Bronchial epithelial cell (primary cell): ENCODE measurements around the gene ST3GAL4. TPM values are rescaled to one million over a fixed set of nuclear protein-coding genes. Genes with fewer than 3 reads are reported as not detected.
A peak's percentile ranks its signal among the peaks of the same experiment; 100 is the strongest.

Source experiments
- DNase-seq: peaks from one replicate; pipeline ENCODE4 v3.0.0-alpha.2; 2010; ENCODE audit warnings: low read depth
- FAIRE-seq: peaks from 2 replicates; lab custom pipeline; 2011; peaks lifted over from hg19 to GRCh38; lab: Jason Lieb, UNC
- H3K27me3 ChIP-seq: 2 replicates; pipeline ENCODE4 v1.5.1; 2011; ENCODE audit warnings: low read length; ENCODE audit not compliant: control insufficient read depth, insufficient read depth
- H3K36me3 ChIP-seq: 2 replicates; pipeline ENCODE4 v1.5.1; 2011; ENCODE audit warnings: low read length; ENCODE audit not compliant: control insufficient read depth, insufficient read depth
- H3K4me3 ChIP-seq: 2 replicates; pipeline ENCODE4 v1.5.1; 2011; ENCODE audit warnings: mild to moderate bottlenecking, low read depth, low read length, control low read depth
- total RNA-seq: library from RNA; depleted of rRNA; stranded (reverse); fragments of >200 nt; gene quantifications from 2 replicates; pipeline ENCODE4 v1.2.1, GENCODE V29; 2014
- TF ChIP-seq, protein P1 (sequence below): IDR thresholded peaks from 2 replicates; pipeline ENCODE4 v1.5.1; 2011; ENCODE audit warnings: mild to moderate bottlenecking, moderate library complexity, low read length, control low read depth, inconsistent platforms; ENCODE audit not compliant: insufficient read depth, severe bottlenecking

The ST3GAL4 gene
- total RNA-seq, 1 donor from 2014 or later = 12.4 TPM

DNA sequence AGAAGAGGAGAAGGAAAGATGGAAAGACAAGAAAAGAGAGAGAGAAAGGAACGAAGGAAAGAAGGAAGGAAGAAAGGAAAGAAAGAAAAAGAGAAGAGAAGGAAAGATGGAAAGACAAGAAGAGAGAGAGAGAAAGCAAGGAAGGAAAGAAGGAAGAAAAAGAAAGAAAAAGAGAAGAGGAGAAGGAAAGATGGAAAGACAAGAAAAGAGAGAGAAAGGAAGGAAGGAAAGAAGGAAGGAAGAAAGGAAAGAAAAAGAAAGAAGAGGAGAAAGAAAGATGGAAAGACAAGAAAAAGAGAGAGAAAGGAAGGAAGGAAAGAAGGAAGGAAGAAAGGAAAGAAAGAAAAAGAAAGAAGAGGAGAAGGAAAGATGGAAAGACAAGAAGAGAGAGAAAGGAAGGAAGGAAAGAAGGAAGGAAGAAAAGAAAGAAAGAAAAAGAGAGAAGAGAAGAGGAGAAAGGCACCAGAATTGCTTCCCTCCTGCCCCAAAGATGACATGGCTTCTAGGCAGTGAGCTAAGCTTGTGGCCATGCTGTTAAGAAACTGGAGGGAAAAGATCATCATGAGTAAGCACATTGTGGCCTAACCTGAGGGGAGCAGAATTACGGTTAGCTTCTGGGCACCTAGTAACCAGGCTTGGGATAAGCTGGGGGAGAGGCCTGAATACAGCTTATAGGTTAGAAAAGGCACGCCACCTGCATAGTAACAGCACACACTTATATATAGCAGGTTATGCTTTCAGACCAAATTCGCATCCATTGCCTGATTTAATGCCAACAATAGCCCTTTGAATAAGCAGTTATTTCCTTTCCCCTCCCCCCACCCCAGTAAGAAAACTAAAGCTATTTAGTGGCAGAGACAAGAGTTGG is 2.3 kb upstream of the ST3GAL4 start:
- FAIRE-seq = no peak
- DNase-seq = peak; percentile 83
- H3K36me3 ChIP-seq = peaks cover 2% of the 10 kb centered on the region
- H3K27me3 ChIP-seq = no peaks in the 10 kb centered on the region
- TF ChIP-seq, protein P1, sequence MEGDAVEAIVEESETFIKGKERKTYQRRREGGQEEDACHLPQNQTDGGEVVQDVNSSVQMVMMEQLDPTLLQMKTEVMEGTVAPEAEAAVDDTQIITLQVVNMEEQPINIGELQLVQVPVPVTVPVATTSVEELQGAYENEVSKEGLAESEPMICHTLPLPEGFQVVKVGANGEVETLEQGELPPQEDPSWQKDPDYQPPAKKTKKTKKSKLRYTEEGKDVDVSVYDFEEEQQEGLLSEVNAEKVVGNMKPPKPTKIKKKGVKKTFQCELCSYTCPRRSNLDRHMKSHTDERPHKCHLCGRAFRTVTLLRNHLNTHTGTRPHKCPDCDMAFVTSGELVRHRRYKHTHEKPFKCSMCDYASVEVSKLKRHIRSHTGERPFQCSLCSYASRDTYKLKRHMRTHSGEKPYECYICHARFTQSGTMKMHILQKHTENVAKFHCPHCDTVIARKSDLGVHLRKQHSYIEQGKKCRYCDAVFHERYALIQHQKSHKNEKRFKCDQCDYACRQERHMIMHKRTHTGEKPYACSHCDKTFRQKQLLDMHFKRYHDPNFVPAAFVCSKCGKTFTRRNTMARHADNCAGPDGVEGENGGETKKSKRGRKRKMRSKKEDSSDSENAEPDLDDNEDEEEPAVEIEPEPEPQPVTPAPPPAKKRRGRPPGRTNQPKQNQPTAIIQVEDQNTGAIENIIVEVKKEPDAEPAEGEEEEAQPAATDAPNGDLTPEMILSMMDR = no peak
- no peak overlapping the region for H3K4me3 ChIP-seq

DNA sequence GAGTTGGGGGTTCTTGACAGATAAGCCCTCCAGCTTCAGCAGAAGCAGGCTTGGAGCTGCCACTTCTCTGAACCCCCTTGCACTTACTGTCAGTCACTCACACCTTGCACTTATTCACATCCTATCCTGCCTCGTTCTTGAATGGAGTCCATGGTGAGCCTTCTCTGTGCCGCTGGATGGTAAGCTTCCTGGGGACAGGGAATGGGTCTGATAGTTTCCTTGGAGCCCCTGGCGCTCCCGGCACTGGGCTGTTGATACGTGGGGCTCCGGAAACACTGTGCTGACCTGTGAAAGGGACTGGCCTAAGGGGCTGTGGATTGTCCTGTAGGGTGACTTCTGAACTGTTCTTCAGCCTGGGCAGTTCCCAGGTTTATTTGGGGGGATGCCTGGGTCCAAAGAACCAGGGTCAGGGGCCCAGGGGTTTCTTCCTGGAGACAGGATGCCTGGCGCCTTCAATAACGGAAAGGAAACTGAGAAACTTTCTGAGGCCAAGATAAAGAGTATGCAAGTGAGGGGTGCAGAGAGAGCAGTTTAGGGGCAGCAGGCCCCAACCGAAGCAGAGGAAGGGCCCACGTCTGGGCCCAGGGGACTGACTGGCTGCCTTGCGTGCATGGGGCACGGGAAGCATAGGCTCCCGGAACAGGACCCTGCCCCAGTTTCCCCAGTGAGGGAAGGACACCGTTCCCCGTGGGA is 709 bp upstream of the ST3GAL4 start:
- no peak for DNase-seq
- no peak for FAIRE-seq
- H3K36me3 ChIP-seq = no peaks in the 10 kb centered on the region

DNA sequence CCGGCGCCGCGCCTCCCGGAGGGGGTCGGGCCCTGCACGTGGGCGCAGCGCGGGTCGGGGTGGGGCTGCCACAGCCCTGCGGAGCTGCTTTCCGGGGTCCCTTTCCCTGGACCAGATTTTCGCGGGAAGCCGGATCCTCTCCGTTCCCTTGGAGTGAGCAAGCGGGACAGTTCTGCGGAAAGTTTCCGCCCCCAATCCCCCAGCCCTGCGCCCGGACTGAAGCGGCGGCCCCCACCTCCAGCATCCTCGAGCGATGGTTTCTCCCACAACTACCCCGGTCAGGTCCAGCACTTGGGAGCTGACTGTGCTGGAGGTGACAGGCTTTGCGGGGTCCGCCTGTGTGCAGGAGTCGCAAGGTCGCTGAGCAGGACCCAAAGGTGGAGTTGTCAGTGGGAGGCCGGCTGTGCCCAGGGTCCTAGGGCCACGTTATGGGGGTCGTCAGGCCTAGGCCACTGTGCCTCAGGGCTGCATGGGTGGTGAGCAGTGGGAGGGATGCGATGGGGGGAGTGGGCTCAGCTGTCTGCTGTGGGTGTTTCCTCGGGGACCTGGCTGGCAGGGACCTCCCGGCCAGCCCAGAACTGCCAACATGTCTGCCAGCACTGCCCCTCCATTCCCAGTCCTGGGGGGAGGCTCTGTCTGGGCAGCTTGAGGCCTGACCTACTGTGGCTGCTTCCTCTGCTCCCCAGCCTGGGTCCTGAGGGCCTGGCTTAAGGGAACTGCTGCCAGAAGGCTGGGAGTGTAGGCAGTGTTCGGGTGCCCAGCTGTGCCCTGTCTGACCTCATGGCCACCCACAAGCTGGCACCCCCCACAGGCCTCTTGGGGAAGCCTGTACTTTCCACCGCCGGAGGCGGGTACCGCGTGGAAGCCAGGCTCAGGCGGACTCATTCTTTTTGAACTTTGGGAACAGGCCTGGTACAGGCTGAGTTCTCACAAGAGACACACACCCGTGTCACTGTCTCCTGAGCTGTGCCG is 726 bp downstream of the ST3GAL4 start:
- Histone ChIP-seq H3K36me3 (no peaks in the 10 kb centered on the region), H3K4me3 (peak overlapping the region; percentile 67), H3K27me3 (no peaks in the 10 kb centered on the region)
- FAIRE-seq (no peak), DNase-seq (no peak)
- TF ChIP-seq, protein P1 = no peak

More for the DNA sequence above, 709 bp upstream of the ST3GAL4 start:
- H3K4me3 ChIP-seq = peak overlapping the region; percentile 67
- TF ChIP-seq, protein P1 = no peak
- no peaks in the 10 kb centered on the region for H3K27me3 ChIP-seq

DNA sequence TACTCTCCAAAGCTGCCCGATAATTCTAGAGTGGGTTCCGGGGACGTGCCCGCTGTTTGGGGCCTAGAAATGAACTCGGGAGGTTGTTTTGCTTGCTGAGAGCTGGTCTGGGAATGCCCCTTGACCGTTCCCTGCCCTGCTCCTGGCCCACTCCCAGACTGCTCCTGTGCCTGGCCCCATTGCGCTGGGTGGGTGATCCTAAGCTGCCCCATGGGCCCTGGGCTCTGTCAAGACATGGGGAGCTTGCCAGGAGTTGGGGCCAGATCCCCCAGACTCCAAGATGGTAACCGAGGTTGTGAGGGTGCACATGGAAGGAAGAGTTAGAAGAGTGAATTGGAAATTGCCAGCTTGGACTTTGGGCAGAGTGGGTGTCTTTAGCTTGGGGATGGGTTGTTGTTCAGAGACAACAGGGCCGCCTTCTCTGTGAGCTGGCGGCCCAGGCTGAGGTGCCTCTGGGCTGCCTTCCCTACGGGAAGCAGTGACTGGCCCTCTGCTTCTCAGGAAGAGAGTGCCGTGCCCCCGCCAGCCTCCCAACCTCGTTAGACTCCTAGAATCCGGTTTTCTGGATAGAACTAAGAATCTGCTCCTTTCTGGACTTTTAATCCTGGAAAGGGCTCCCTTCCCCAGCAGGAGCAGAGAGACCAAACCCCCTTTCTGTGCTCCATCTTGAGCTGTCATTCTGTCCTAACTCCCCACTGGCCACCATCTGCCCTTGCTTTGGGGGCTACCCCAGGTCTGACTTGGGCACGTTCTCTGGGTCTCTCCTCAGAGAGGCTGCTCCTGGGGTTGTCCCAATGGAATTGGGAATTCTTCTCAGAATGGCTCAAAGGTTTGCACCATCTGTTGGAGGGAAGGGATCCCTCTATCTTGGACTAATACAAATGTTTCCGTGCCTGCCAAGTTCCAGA is 1.8 kb downstream of the ST3GAL4 start:
- FAIRE-seq = no peak

More for the DNA sequence above, 1.8 kb downstream of the ST3GAL4 start:
- DNase-seq = no peak
- H3K36me3 ChIP-seq = no peaks in the 10 kb centered on the region
- H3K4me3 ChIP-seq = no peak overlapping the region
- TF ChIP-seq, protein P1 = no peak
- H3K27me3 ChIP-seq = no peaks in the 10 kb centered on the region
